HCT116 (cell line): ENCODE results near the gene DRGX.

Experiments
- CEBPB ChIP-seq: IDR thresholded peaks from 2 replicates; pipeline ENCODE4 v1.6.1; 2012; ENCODE audit warnings: low read depth
- EZH2 ChIP-seq: fragments of 200-600 bp; sonication (generic); IDR thresholded peaks from 2 replicates; pipeline ENCODE4 v1.6.1; 2017; ENCODE audit warnings: antibody characterized with exemption, mixed run types
- FOSL1 ChIP-seq: IDR thresholded peaks from 2 replicates; pipeline ENCODE4 v1.6.1; 2012; ENCODE audit warnings: low read depth
- JUND ChIP-seq: IDR thresholded peaks from 2 replicates; pipeline ENCODE4 v1.6.1; 2012
- POLR2A ChIP-seq: IDR thresholded peaks from 2 replicates; pipeline ENCODE4 v1.7.0; 2011; ENCODE audit warnings: borderline replicate concordance; ENCODE audit not compliant: insufficient read depth, insufficient read length; ENCODE audit errors: extremely low read depth
- POLR2AphosphoS5 ChIP-seq: IDR thresholded peaks from 2 replicates; pipeline ENCODE4 v1.6.1; 2011; ENCODE audit warnings: mild to moderate bottlenecking, low read depth, low read length, moderate library complexity
- RAD21 ChIP-seq: IDR thresholded peaks from 2 replicates; pipeline ENCODE4 v1.6.1; 2012; ENCODE audit warnings: low read depth, mild to moderate bottlenecking
- ZBTB33 ChIP-seq: IDR thresholded peaks from 2 replicates; pipeline ENCODE4 v1.6.1; 2011; ENCODE audit warnings: mild to moderate bottlenecking, low read length, moderate library complexity; ENCODE audit not compliant: insufficient replicate concordance; ENCODE audit errors: extremely low read depth
- ZNF274 ChIP-seq: fragments of 200-500 bp; sonication (Bioruptor generic); IDR thresholded peaks from 2 replicates; pipeline ENCODE4 v1.6.1; 2014; ENCODE audit warnings: mild to moderate bottlenecking, low read depth, low read length, inconsistent platforms
- TF ChIP-seq, protein P1 (sequence below), 3 experiments: fragments of 200-600 bp in 1 of 3; sonication (generic) in 1 of 3; IDR thresholded peaks in 2 of 3; conservative IDR thresholded peaks in 1 of 3; 2 replicates each; pipeline ENCODE4 v1.5.1; 2012 to 2017; ENCODE audit warnings: low read depth in 2 of 3, low read length in 2 of 3, antibody characterized with exemption in 1 of 3, borderline replicate concordance in 1 of 3, control low read depth in 1 of 3, mild to moderate bottlenecking in 1 of 3, mixed read lengths in 1 of 3, mixed run types in 1 of 3, moderate library complexity in 1 of 3; ENCODE audit not compliant: insufficient read depth in 1 of 3
- TF ChIP-seq, protein P2 (sequence below): IDR thresholded peaks from 2 replicates; pipeline ENCODE4 v1.6.1; 2012; ENCODE audit warnings: low read depth

GRCh38 chr10:49364051-49364450 is 31.8 kb downstream of the DRGX start:
- TF ChIP-seq, protein P1, sequence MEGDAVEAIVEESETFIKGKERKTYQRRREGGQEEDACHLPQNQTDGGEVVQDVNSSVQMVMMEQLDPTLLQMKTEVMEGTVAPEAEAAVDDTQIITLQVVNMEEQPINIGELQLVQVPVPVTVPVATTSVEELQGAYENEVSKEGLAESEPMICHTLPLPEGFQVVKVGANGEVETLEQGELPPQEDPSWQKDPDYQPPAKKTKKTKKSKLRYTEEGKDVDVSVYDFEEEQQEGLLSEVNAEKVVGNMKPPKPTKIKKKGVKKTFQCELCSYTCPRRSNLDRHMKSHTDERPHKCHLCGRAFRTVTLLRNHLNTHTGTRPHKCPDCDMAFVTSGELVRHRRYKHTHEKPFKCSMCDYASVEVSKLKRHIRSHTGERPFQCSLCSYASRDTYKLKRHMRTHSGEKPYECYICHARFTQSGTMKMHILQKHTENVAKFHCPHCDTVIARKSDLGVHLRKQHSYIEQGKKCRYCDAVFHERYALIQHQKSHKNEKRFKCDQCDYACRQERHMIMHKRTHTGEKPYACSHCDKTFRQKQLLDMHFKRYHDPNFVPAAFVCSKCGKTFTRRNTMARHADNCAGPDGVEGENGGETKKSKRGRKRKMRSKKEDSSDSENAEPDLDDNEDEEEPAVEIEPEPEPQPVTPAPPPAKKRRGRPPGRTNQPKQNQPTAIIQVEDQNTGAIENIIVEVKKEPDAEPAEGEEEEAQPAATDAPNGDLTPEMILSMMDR (IDR thresholded peaks at IDR 0.05 in 2 of 3, conservative IDR thresholded peaks at IDR 0.05 in 1 of 3; ENCODE audit: borderline replicate concordance in 1 of 3, insufficient read depth in 1 of 3, low read depth in 2 of 3, low read length in 2 of 3): no peak
- TF ChIP-seq POLR2AphosphoS5: no peak
- TF ChIP-seq ZBTB33: no peak
- no peak for TF ChIP-seq EZH2
- no peak for TF ChIP-seq POLR2A
- TF ChIP-seq RAD21: no peak
- TF ChIP-seq, protein P2, sequence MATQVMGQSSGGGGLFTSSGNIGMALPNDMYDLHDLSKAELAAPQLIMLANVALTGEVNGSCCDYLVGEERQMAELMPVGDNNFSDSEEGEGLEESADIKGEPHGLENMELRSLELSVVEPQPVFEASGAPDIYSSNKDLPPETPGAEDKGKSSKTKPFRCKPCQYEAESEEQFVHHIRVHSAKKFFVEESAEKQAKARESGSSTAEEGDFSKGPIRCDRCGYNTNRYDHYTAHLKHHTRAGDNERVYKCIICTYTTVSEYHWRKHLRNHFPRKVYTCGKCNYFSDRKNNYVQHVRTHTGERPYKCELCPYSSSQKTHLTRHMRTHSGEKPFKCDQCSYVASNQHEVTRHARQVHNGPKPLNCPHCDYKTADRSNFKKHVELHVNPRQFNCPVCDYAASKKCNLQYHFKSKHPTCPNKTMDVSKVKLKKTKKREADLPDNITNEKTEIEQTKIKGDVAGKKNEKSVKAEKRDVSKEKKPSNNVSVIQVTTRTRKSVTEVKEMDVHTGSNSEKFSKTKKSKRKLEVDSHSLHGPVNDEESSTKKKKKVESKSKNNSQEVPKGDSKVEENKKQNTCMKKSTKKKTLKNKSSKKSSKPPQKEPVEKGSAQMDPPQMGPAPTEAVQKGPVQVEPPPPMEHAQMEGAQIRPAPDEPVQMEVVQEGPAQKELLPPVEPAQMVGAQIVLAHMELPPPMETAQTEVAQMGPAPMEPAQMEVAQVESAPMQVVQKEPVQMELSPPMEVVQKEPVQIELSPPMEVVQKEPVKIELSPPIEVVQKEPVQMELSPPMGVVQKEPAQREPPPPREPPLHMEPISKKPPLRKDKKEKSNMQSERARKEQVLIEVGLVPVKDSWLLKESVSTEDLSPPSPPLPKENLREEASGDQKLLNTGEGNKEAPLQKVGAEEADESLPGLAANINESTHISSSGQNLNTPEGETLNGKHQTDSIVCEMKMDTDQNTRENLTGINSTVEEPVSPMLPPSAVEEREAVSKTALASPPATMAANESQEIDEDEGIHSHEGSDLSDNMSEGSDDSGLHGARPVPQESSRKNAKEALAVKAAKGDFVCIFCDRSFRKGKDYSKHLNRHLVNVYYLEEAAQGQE: no peak
- no peak for TF ChIP-seq FOSL1
- TF ChIP-seq JUND: no peak
- no peak for TF ChIP-seq CEBPB
- no peak for TF ChIP-seq ZNF274
